GM23338 (cell line): ENCODE data around the gene MAIP1. TPM values are rescaled to one million over a fixed set of nuclear protein-coding genes. Genes with fewer than 3 reads are reported as not detected.

Experiments
- ATAC-seq: fragments of 200-7000 bp; cut with Tn5 transposase; 3 replicates; pipeline ENCODE4 v1.9.1; 2020
- DNase-seq: peaks from one replicate; pipeline ENCODE4 v3.0.0-alpha.2; 2015; ENCODE audit warnings: low spot score
- H2AFZ ChIP-seq: fragments of 200-600 bp; sonication (generic); 2 replicates; pipeline ENCODE4 v1.8.0; 2016; ENCODE audit warnings: antibody characterized with exemption, mild to moderate bottlenecking, moderate library complexity
- H3F3A ChIP-seq: fragments of 200-600 bp; sonication (generic); replicated peaks from 2 replicates; pipeline ENCODE4 v1.8.0; 2017; ENCODE audit warnings: antibody characterized with exemption, mixed run types, low read depth
- H3K27ac ChIP-seq: fragments of 200-600 bp; sonication (generic); 2 replicates; pipeline ENCODE4 v1.6.1; 2016; ENCODE audit warnings: low read depth
- H3K27me3 ChIP-seq: fragments of 200-600 bp; sonication (generic); 2 replicates; pipeline ENCODE4 v1.8.0; 2016; ENCODE audit warnings: mild to moderate bottlenecking, mixed run types, moderate library complexity; ENCODE audit not compliant: insufficient read depth
- H3K36me3 ChIP-seq: fragments of 200-600 bp; sonication (generic); 2 replicates; pipeline ENCODE4 v1.8.0; 2016; ENCODE audit warnings: mild to moderate bottlenecking; ENCODE audit not compliant: insufficient read depth
- H3K4me1 ChIP-seq: fragments of 200-600 bp; sonication (generic); 2 replicates; pipeline ENCODE4 v1.8.0; 2016; ENCODE audit warnings: mild to moderate bottlenecking, moderate library complexity; ENCODE audit not compliant: insufficient read depth
- H3K4me2 ChIP-seq: fragments of 200-600 bp; sonication (generic); 2 replicates; pipeline ENCODE4 v1.7.1; 2017; ENCODE audit warnings: mixed run types
- H3K4me3 ChIP-seq: fragments of 200-600 bp; sonication (generic); 2 replicates; pipeline ENCODE4 v1.6.1; 2016; ENCODE audit warnings: mixed run types
- H3K79me2 ChIP-seq: fragments of 200-600 bp; sonication (generic); replicated peaks from 2 replicates; pipeline ENCODE4 v1.8.0; 2017; ENCODE audit warnings: mild to moderate bottlenecking; ENCODE audit not compliant: insufficient read depth
- H3K9me2 ChIP-seq: fragments of 200-600 bp; sonication (generic); 2 replicates; pipeline ENCODE4 v1.8.0; 2017; ENCODE audit not compliant: insufficient read depth
- H4K20me1 ChIP-seq: fragments of 200-600 bp; sonication (generic); replicated peaks from 2 replicates; pipeline ENCODE4 v1.8.0; 2017; ENCODE audit warnings: mild to moderate bottlenecking; ENCODE audit not compliant: insufficient read depth
- H3K27ac Mint-ChIP-seq: 2 replicates; pipeline ENCODE4 v1.8.0; 2020; ENCODE audit warnings: inconsistent platforms, mild to moderate bottlenecking, moderate library complexity, mixed read lengths
- H3K27me3 Mint-ChIP-seq: 3 replicates; pipeline ENCODE4 v1.8.0; 2022; ENCODE audit warnings: low read depth, mild to moderate bottlenecking, moderate library complexity, mixed read lengths, inconsistent platforms; ENCODE audit not compliant: insufficient read depth, poor library complexity
- H3K36me3 Mint-ChIP-seq: 3 replicates; pipeline ENCODE4 v1.8.0; 2021; ENCODE audit warnings: low read depth, mild to moderate bottlenecking, inconsistent platforms, moderate library complexity, mixed read lengths
- H3K4me1 Mint-ChIP-seq: 3 replicates; pipeline ENCODE4 v1.8.0; 2020; ENCODE audit warnings: mild to moderate bottlenecking, inconsistent platforms, mixed read lengths
- H3K4me3 Mint-ChIP-seq: 3 replicates; pipeline ENCODE4 v1.8.0; 2021; ENCODE audit warnings: moderate library complexity, mild to moderate bottlenecking, inconsistent platforms, mixed read lengths
- H3K9me3 Mint-ChIP-seq: 3 replicates; pipeline ENCODE4 v1.8.0; 2020; ENCODE audit warnings: moderate library complexity, mild to moderate bottlenecking, inconsistent platforms, mixed read lengths
- CTCF ChIP-seq, 2 experiments: fragments of 200-600 bp in 1 of 2; sonication (generic) in 1 of 2; conservative IDR thresholded peaks; 2 replicates each; pipeline versions ENCODE4 v1.5.1 to v1.6.1; 2016 to 2017; ENCODE audit warnings: antibody characterized with exemption in 2 of 2, low read depth in 2 of 2, mild to moderate bottlenecking in 2 of 2, moderate library complexity in 1 of 2
- EZH2phosphoT487 ChIP-seq: fragments of 200-600 bp; sonication (generic); IDR thresholded peaks from one replicate; pipeline ENCODE4 v1.8.1; 2018; ENCODE audit warnings: antibody characterized with exemption; ENCODE audit not compliant: unreplicated experiment
- NANOG ChIP-seq: IDR thresholded peaks from 2 replicates; pipeline ENCODE4 v1.6.1; 2016; ENCODE audit warnings: antibody characterized with exemption, borderline replicate concordance
- POLR2AphosphoS5 ChIP-seq: IDR thresholded peaks from 2 replicates; pipeline ENCODE4 v1.6.1; 2016; ENCODE audit warnings: antibody characterized with exemption, low read depth
- STAT1 ChIP-seq: IDR thresholded peaks from one replicate; pipeline ENCODE4 v1.6.1; 2016; ENCODE audit warnings: antibody characterized with exemption; ENCODE audit not compliant: unreplicated experiment
- ZNF114 ChIP-seq: fragments of 250-450 bp; sonication (Bioruptor Pico); IDR thresholded peaks from 2 replicates; pipeline ENCODE4 v1.5.0; 2020; ENCODE audit warnings: mild to moderate bottlenecking, moderate library complexity
- ZNF331 ChIP-seq: fragments of 250-450 bp; sonication (Bioruptor Pico); IDR thresholded peaks from 2 replicates; pipeline ENCODE4 v1.5.0; 2020; ENCODE audit warnings: low read depth, mild to moderate bottlenecking, moderate library complexity
- ZNF462 ChIP-seq: fragments of 250-450 bp; sonication (Bioruptor Pico); IDR thresholded peaks from 2 replicates; pipeline ENCODE4 v1.5.0; 2020; ENCODE audit warnings: mild to moderate bottlenecking, moderate library complexity
- polyA plus RNA-seq: library from polyadenylated mRNA; unstranded; fragments of >200 nt; fragmentation: Nextera tagmentation; extraction: Ambion mirVana; gene quantifications from 2 replicates; pipeline ENCODE4 v1.2.1, GENCODE V29; 2016
- total RNA-seq: library from RNA; depleted of rRNA; stranded (reverse); fragments of >200 nt; shearing (Covaris generic); gene quantifications from 2 replicates; pipeline ENCODE4 v1.2.3, GENCODE V29; 2014
- TF ChIP-seq, protein P1 (sequence below): IDR thresholded peaks from one replicate; pipeline ENCODE4 v1.6.1; 2018; ENCODE audit warnings: antibody characterized with exemption; ENCODE audit not compliant: unreplicated experiment
- TF ChIP-seq, protein P2 (sequence below): IDR thresholded peaks from 2 replicates; pipeline ENCODE4 v1.6.1; 2016; ENCODE audit warnings: antibody characterized with exemption

The MAIP1 gene
- total and polyA plus RNA-seq, 2 experiments from 2014 or later = 36.0 to 41.9 TPM

DNA sequence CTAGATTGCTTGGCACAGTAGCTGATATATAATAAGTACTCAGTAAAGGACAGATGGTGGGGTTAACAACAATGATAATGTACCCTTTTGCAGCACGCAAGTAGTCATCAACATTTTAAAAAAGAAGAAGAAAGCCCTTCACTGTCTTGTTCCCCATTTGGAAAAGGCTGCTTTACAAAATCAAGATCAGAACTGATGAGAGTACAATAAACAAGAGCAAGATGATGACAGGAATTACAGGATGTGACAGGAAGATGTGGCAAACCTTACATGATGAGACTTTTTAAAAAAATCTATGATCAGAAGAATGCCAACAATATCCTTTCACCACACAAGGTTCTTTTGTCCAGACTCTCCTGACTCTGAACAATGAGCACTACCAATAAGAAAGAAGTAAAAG lies 9.2 kb upstream of the MAIP1 start:
- H3K36me3 ChIP-seq = peaks cover 22% of the 10 kb centered on the region
- peaks cover 2% of the 10 kb centered on the region; the same call in 1 of the 3 replicates for H3K4me1 Mint-ChIP-seq
- no peak for ATAC-seq

More for the DNA sequence above, 9.2 kb upstream of the MAIP1 start:
- no peaks in the 10 kb centered on the region for H3K9me2 ChIP-seq
- no peak for DNase-seq
- no peaks in the 10 kb centered on the region for H3K9me3 Mint-ChIP-seq
- H3K4me3 Mint-ChIP-seq = no peak overlapping the region
- H3K4me2 ChIP-seq = no peak overlapping the region
- TF ChIP-seq CTCF (conservative IDR thresholded peaks at IDR 0.05; ENCODE audit: low read depth in 2 of 2) (no peak), STAT1 (no peak), ZNF462 (CRISPR knock-in tag) (no peak), EZH2phosphoT487 (no peak), ZNF114 (CRISPR knock-in tag) (no peak), NANOG (no peak), ZNF331 (CRISPR knock-in tag) (no peak), POLR2AphosphoS5 (no peak)
- TF ChIP-seq, protein P1, sequence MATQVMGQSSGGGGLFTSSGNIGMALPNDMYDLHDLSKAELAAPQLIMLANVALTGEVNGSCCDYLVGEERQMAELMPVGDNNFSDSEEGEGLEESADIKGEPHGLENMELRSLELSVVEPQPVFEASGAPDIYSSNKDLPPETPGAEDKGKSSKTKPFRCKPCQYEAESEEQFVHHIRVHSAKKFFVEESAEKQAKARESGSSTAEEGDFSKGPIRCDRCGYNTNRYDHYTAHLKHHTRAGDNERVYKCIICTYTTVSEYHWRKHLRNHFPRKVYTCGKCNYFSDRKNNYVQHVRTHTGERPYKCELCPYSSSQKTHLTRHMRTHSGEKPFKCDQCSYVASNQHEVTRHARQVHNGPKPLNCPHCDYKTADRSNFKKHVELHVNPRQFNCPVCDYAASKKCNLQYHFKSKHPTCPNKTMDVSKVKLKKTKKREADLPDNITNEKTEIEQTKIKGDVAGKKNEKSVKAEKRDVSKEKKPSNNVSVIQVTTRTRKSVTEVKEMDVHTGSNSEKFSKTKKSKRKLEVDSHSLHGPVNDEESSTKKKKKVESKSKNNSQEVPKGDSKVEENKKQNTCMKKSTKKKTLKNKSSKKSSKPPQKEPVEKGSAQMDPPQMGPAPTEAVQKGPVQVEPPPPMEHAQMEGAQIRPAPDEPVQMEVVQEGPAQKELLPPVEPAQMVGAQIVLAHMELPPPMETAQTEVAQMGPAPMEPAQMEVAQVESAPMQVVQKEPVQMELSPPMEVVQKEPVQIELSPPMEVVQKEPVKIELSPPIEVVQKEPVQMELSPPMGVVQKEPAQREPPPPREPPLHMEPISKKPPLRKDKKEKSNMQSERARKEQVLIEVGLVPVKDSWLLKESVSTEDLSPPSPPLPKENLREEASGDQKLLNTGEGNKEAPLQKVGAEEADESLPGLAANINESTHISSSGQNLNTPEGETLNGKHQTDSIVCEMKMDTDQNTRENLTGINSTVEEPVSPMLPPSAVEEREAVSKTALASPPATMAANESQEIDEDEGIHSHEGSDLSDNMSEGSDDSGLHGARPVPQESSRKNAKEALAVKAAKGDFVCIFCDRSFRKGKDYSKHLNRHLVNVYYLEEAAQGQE = no peak
- TF ChIP-seq, protein P2, sequence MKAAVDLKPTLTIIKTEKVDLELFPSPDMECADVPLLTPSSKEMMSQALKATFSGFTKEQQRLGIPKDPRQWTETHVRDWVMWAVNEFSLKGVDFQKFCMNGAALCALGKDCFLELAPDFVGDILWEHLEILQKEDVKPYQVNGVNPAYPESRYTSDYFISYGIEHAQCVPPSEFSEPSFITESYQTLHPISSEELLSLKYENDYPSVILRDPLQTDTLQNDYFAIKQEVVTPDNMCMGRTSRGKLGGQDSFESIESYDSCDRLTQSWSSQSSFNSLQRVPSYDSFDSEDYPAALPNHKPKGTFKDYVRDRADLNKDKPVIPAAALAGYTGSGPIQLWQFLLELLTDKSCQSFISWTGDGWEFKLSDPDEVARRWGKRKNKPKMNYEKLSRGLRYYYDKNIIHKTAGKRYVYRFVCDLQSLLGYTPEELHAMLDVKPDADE = no peak
- peaks cover 62% of the 10 kb centered on the region for H3K36me3 Mint-ChIP-seq
- no peak overlapping the region for H2AFZ ChIP-seq
- H3K27ac ChIP-seq = no peak overlapping the region
- H3K4me1 ChIP-seq = no peaks in the 10 kb centered on the region
- no peaks in the 10 kb centered on the region for H3F3A ChIP-seq
- peaks cover 55% of the 10 kb centered on the region for H3K79me2 ChIP-seq
- no peak overlapping the region for H3K27ac Mint-ChIP-seq
- no peaks in the 10 kb centered on the region for H3K27me3 Mint-ChIP-seq
- H3K4me3 ChIP-seq = no peak overlapping the region
- H3K27me3 ChIP-seq = no peaks in the 10 kb centered on the region
- H4K20me1 ChIP-seq = peaks cover 9% of the 10 kb centered on the region
